ENCODE results near the gene SPART. TPM values are rescaled to one million over a fixed set of nuclear protein-coding genes. Genes with fewer than 3 reads are reported as not detected.

The SPART gene
- total RNA-seq, 4 donors from 2014 or later: 14.1 to 27.6 (median 18.2) TPM

DNA sequence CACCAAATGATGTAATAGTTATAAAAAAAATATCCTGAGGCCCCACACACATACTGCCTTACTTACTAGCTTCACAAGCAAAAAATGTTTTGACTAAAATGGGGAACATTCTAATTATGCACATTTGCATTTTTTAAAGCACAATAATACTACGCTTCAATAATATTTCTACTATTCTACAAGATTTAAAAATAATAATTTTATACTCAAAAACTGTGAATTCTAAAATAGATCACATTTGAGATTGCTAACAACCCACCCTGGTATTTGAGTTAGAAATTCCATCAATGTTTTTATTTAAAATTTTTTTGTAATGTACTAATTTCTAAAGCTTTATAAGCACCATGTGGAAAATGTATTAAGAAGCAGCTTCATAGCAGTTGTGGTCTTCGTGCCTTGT, 72.8 kb downstream of the SPART start:
- DNase-seq: no peak
- Histone ChIP-seq H3K9me3 (no peaks in the 10 kb centered on the region), H3K27ac (no peak overlapping the region), H3K4me3 (no peak overlapping the region), H3K4me1 (no peaks in the 10 kb centered on the region), H3K27me3 (no peaks in the 10 kb centered on the region), H3K36me3 (no peaks in the 10 kb centered on the region)
- intact Hi-C loops (cut with DNase I; ENCODE audit: low total_unique reads): loop anchor here (5.0 kb wide), 1 partner anchor 291 kb away; no protein-coding TSS in a partner anchor
- no peak for TF ChIP-seq EP300 (IDR thresholded peaks at IDR 0.05; ENCODE audit: low read depth)
- no peak for TF ChIP-seq POLR2A (IDR thresholded peaks at IDR 0.05)
- TF ChIP-seq, protein P1, sequence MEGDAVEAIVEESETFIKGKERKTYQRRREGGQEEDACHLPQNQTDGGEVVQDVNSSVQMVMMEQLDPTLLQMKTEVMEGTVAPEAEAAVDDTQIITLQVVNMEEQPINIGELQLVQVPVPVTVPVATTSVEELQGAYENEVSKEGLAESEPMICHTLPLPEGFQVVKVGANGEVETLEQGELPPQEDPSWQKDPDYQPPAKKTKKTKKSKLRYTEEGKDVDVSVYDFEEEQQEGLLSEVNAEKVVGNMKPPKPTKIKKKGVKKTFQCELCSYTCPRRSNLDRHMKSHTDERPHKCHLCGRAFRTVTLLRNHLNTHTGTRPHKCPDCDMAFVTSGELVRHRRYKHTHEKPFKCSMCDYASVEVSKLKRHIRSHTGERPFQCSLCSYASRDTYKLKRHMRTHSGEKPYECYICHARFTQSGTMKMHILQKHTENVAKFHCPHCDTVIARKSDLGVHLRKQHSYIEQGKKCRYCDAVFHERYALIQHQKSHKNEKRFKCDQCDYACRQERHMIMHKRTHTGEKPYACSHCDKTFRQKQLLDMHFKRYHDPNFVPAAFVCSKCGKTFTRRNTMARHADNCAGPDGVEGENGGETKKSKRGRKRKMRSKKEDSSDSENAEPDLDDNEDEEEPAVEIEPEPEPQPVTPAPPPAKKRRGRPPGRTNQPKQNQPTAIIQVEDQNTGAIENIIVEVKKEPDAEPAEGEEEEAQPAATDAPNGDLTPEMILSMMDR (IDR thresholded peaks at IDR 0.05): no peak
- in situ Hi-C loops (cut with MboI; ENCODE audit: low pct_ligation_motif_present in 1 of 4, low pct_unique_long_range_greater_than_20kb in 1 of 4, low sequenced_read_pairs in 3 of 4): loop anchor here in 3 of 4 donors (5.0 to 25.0 kb wide), 3 partner anchors 286 to 464 kb away; no protein-coding TSS in a partner anchor
- 83 to 88% methylated on average over 2 of the region's 2 CpGs for WGBS, 2 donors (ENCODE audit: low coverage in 1 of 2)

DNA sequence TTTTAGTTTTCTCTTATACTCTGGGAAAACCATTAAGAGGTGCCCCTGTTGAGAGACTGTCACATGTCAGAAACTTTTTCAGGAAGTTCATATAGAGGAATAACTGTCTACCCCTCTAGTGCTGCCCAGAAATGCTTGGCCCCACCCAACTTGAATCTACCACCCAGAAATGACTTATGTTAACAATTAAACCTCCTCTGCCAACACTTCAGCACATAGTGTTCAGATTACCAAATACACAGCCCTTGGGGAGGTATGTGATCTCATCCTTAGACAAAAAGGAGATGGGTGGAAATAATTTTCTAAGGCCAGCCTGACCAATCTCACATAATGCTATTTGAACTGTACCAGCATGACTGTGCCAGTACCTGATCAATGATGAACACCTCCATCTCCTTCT, 84.2 kb downstream of the SPART start:
- in situ Hi-C loops (cut with MboI; ENCODE audit: low pct_ligation_motif_present in 1 of 4, low pct_unique_long_range_greater_than_20kb in 1 of 4, low sequenced_read_pairs in 3 of 4): loop anchor here in 2 of 4 donors (25.0 kb wide), 2 partner anchors 275 to 475 kb away; no protein-coding TSS in a partner anchor
- H3K27me3 ChIP-seq: no peaks in the 10 kb centered on the region
- H3K4me3 ChIP-seq: no peak overlapping the region
- TF ChIP-seq EP300 (IDR thresholded peaks at IDR 0.05; ENCODE audit: low read depth): no peak
- TF ChIP-seq POLR2A (IDR thresholded peaks at IDR 0.05): no peak
- TF ChIP-seq, protein P1 (IDR thresholded peaks at IDR 0.05): no peak
- no peak for TF ChIP-seq POLR2AphosphoS5 (IDR thresholded peaks at IDR 0.05)
- H3K9me3 ChIP-seq: no peaks in the 10 kb centered on the region
- intact Hi-C loops (cut with DNase I; ENCODE audit: low total_unique reads): no loop called here
- H3K27ac ChIP-seq: no peak overlapping the region
- no peaks in the 10 kb centered on the region for H3K36me3 ChIP-seq
- H3K4me1 ChIP-seq: no peaks in the 10 kb centered on the region
- no peak for DNase-seq

DNA sequence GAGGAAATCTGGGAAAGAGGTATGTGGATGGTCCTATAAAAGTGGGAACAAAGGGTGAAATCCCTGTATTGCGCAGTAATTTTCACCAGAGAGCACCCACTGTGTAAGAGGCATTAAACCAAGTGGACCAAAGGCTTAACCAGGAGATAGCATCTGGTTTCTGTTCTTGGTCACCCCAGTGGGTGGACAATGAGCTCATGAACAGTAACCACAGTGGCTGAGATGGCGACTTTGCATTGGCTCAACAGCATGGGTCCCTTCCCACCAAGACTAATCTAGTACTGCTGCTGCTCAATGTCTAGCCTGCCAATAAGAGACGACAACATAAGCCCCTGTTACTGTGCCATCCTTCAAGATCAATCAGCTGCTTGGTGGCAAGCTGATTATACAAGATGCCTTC, 85.2 kb downstream of the SPART start:
- intact Hi-C loops (cut with DNase I; ENCODE audit: low total_unique reads): no loop called here
- in situ Hi-C loops (cut with MboI; ENCODE audit: low pct_ligation_motif_present in 1 of 4, low pct_unique_long_range_greater_than_20kb in 1 of 4, low sequenced_read_pairs in 3 of 4): loop anchor here in 2 of 4 donors (25.0 kb wide), 2 partner anchors 274 to 476 kb away; no protein-coding TSS in a partner anchor
- Histone ChIP-seq H3K36me3 (no peaks in the 10 kb centered on the region), H3K4me1 (no peaks in the 10 kb centered on the region), H3K4me3 (no peak overlapping the region), H3K27ac (no peak overlapping the region), H3K9me3 (no peaks in the 10 kb centered on the region), H3K27me3 (no peaks in the 10 kb centered on the region)
- DNase-seq: no peak
- WGBS, 2 donors (ENCODE audit: low coverage in 1 of 2): 87% methylated on average over 3 of the region's 3 CpGs; no CpG with 5 or more reads in 1 of the 2 donors
- TF ChIP-seq POLR2A (IDR thresholded peaks at IDR 0.05): no peak
- TF ChIP-seq, protein P1 (IDR thresholded peaks at IDR 0.05): no peak
- TF ChIP-seq EP300 (IDR thresholded peaks at IDR 0.05; ENCODE audit: low read depth): no peak
- TF ChIP-seq POLR2AphosphoS5 (IDR thresholded peaks at IDR 0.05): no peak

DNA sequence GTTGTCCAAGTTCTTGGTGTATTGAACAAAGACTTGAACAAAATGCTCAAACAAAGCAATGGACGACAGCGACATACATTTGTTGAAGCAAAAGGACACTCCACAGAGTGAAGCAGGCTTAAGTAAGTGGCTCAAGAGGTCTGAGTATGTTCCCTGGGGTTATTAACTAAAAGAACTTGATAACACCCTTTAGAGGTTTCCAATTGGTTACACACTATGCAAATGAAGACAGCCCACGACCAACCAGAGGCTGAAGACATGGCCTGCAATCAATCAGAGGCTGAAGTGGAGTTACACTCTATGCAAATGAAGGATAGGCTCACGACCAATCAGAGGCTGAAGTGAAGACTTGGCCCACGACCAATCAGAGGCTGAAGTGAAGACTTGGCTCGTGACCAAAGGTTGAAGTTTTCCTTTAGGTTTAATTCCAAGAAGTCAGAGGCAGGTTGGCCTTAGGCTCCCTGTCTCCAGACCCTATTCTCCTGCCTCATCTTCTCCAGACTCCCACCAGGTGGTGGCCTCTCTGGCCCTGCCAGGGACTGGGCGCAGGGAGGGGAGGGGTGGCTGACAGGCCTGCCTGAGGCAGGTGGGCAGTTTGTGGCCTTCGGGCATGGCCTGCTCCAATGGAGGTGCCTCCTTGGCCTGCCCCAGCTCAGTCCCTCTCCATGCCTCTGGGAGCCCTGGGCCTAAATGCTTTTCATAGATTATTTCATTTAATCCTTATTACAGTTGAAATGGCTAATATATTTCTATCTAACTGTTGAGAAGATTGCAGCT, 86.6 kb downstream of the SPART start:
- Histone ChIP-seq H3K27me3 (no peaks in the 10 kb centered on the region), H3K36me3 (no peaks in the 10 kb centered on the region), H3K4me3 (no peak overlapping the region), H3K27ac (no peak overlapping the region), H3K9me3 (no peaks in the 10 kb centered on the region), H3K4me1 (no peaks in the 10 kb centered on the region)
- WGBS, 2 donors (ENCODE audit: low coverage in 1 of 2): 91 to 100% methylated on average over 2 to 8 of the region's 8 CpGs
- TF ChIP-seq, protein P1 (IDR thresholded peaks at IDR 0.05): no peak
- TF ChIP-seq EP300 (IDR thresholded peaks at IDR 0.05; ENCODE audit: low read depth) (no peak), POLR2A (IDR thresholded peaks at IDR 0.05) (no peak), POLR2AphosphoS5 (IDR thresholded peaks at IDR 0.05) (no peak)
- no peak for DNase-seq
- in situ Hi-C loops (cut with MboI; ENCODE audit: low pct_ligation_motif_present in 1 of 4, low pct_unique_long_range_greater_than_20kb in 1 of 4, low sequenced_read_pairs in 3 of 4) (loop anchor here in 2 of 4 donors (25.0 kb wide), 2 partner anchors 272 to 478 kb away; no protein-coding TSS in a partner anchor), intact Hi-C loops (cut with DNase I; ENCODE audit: low total_unique reads) (no loop called here)
